Femur (tissue), 1 donor: ENCODE results near the gene SNCG.
"Not testable (repeated sequence)": the region's sequence is repeated elsewhere in the genome, so short reads cannot be mapped to it uniquely, and the experiment has no call there.

Source experiments
- DNase-seq: peaks from one replicate; pipeline ENCODE4 v3.0.0-alpha.2; 2017

The SNCG gene

DNA sequence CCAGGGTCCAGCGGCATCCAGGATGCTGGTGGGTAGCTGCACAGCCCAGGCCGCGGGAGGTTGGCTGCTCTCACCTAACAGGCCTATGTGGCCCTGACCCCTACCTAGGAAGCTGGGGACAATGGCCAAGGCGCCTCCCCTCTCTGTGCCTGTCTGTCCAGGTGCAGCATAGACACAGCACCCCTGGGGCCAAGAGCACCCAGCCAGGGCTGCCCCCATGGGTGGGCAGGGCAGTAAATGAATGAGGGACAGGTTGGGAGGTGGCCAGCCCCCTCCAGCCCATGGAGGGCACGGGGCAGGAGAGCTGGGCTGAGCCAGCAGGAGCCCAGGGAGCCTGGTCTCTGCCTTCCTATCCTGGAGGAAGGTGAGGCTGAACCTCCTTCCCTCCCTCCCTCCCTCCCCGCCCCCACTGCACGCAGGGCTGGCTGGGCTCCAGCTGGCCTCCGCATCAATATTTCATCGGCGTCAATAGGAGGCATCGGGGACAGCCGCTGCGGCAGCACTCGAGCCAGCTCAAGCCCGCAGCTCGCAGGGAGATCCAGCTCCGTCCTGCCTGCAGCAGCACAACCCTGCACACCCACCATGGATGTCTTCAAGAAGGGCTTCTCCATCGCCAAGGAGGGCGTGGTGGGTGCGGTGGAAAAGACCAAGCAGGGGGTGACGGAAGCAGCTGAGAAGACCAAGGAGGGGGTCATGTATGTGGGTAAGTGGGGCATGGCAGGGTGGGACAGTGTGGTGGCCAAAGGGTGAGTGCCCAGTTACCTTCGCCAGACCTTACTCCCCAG is at the start of gene SNCG:
Gene SNCG (plus strand): TSS at position 484 of the 785 bp plus-strand sequence. CDS start 99 bp downstream, at position 583.
- peak; percentile 61 for DNase-seq

- DNase-seq = no peak
These were observed 43.7 kb upstream of the SNCG start for GRCh38 chr10:86914734-86915133.

DNA sequence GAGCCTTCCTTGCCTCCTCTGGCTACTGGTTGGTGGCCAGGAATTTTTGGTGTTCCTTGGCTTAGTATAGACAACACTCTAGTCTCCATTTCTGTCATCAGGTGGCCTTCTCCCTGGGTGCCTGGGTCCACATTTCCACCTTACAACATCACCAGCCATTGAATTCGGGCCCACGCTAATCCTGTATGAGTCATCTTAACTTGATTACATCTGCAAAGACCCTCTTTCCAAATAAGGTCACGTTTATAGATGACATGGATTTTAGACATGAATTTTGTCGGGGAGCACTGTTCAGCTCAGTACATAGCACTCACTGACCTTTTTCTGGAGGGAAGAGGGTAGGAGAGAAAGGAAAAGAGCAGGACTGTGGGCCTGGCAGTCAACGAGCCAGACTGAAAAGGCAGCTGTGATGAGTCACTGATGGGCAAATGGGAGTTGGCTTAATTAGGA is 40.4 kb upstream of the SNCG start:
- no peak for DNase-seq

DNA sequence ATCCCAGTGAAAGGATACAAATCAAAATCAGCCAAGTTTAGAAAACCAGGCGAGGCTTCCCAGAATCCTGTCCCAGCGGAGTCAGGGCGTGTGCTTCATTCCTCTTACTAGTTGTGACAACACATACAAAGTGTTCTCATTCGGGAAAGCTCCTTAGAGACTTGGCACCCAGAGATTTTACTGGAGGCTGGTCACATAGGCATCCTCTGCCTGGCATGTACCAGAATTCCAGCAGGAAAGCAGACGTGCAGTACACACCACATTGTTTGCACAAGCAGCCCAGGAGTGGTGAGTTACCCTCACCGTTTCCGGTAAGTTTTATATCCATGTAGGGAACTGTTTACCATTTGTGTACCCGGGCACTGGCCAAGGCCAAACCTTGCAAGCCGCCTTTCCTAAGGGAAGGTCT is 35.8 kb upstream of the SNCG start:
- DNase-seq = no peak

GRCh38 chr10:86929468-86930380 is 28.7 kb upstream of the SNCG start:
- no peak for DNase-seq

- no peak for DNase-seq
These were observed 26.5 kb upstream of the SNCG start for GRCh38 chr10:86931872-86932271.

- DNase-seq = no peak
These were observed 25.7 kb upstream of the SNCG start for GRCh38 chr10:86932674-86933073.

- not testable (repeated sequence) for DNase-seq
These were observed 24.2 kb upstream of the SNCG start for GRCh38 chr10:86934162-86934711.

- no peak for DNase-seq
These were observed 21.5 kb upstream of the SNCG start for GRCh38 chr10:86936661-86937501.

- no peak for DNase-seq
These were observed 20.8 kb upstream of the SNCG start for GRCh38 chr10:86937502-86938154.

- no peak for DNase-seq
These were observed 20.1 kb upstream of the SNCG start for GRCh38 chr10:86938260-86938659.

DNA sequence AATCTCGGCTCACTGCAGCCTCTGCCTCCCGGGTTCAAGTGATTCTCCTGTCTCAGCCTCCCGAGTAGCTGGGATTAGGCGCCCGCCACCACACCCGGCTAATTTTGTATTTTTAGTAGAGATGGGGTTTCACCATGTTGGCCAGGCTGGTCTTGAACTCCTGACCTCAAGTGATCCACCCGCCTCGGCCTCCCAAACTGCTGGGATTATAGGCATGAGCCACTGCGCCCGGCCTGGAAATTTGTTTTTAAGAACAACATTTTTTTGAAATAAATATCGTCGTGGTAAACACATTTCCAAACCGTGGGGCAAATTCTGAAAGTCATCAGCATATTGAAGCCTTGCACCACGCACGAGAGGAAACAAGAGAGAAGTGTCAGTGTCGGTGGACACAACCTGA is 18.3 kb upstream of the SNCG start:
- DNase-seq = not testable (repeated sequence)

DNA sequence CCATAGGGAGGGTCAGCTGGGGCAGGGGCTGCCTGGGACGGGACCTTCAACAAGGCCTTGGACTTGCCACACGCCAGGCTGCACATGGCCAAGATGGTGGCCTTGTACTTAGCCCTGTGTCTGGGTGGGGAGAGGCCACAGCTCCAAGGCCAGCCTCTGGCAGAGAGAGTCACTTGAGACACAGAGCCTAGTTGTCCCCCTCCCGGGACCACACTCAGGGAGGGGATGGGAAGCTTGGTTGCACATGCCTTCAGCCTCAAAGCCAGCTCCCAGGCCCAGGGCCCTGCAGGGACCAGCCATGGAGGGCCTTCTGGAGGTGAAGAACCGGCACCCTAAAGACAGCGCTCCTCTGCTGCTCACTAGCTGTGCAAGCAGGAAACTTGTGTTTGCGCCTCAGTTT is 17.7 kb upstream of the SNCG start:
- no peak for DNase-seq

GRCh38 chr10:86941426-86941825 is 17.0 kb upstream of the SNCG start:
- DNase-seq = no peak

DNA sequence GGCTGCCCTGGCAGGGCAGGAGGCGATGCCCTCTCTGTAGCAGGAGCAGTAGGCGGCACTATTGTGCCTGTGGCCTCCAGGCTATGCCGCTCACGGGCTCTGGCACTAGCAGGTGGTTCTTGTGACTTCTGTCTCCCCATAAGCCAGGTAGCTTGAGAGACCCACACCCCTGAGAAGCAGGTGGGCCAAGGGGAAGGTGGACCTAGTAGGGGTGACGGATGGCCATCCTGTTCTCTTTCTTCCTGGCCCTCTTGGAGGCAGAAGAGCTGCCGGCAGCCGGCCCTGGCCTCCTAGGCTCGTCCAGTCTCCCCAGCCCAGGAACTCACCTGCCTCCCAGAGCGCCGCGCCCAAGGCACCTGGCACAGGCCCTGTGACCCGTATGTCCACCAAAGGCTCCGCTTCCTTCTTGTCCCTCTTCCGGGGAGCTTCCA is 16.4 kb upstream of the SNCG start:
- no peak for DNase-seq

- DNase-seq = no peak
These were observed 15.7 kb upstream of the SNCG start for GRCh38 chr10:86942441-86943315.

DNA sequence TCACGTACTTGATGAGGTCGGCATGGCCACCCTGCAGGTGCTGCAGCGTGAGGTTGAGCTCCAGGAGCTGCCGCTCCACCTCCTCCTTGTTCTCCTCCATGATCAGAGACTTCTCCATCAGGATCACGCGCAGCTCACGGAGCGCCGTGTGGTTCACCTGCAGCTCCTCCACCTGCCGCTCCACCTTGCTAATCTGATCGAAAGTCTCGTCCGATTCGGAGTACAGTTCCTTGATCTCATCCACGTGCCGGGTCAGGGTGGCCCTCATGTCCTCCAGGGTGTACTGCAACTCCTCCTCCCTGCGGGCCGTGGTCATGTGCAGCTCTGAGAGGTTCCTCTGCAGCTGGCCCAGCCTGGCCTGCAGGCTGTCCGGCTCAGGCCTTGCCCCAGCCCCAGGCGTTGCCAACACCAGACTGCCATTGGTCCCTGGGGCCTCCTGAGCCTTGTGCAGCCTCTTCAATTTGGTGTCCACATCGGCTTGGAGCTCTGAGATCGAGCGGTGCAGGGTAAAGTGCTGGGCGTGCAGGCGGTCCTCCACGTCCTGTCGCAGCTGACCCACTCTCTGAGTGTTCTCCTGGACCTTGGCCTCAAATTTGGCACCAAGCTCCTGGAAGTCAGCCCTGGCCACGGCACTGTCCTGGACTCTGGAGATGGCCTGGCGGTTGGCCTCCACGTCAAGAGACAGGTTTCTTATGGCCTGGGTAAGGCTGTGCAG is 14.9 kb upstream of the SNCG start:
- DNase-seq = no peak

DNA sequence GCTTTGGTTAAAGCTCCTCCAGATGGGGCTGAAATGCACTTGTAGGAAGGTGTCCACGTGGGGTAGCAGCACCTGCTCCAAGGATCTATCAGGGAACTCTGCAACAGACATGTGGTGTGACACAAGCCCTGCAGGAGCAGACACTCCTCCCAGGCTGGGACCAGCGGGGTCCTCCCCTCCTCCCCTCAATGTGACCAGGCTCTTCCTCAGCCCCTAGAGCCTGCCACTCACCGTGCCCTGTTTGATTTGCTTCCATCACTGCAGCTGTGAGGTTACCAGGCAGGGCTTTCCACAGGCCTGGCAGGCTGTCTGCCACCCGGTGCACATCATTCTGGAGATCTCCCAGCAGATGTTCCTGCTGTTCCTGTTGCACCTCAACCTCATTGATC is 14.4 kb upstream of the SNCG start:
- no peak for DNase-seq

GRCh38 chr10:86944471-86944870 is 13.9 kb upstream of the SNCG start:
- no peak for DNase-seq

DNA sequence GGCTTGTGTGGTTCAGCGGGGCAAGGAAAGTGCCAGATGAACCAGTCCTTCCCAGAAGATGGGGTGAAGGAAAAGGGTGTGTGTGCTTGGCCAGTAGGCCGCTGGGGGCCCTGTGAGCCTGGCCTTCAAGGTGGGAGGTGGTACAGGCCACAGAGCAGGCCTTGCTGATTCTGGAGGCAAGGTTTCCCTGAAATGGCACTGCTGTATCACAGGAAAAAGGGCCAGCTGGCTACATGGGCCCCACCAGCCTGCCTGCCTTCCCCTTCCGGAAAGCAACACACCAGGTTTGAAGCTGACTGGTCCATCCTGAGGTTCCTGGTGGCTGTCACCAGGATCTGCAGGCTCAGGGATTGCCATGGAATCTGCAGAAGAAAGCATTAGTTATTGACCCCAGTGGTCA is 13.5 kb upstream of the SNCG start:
- no peak for DNase-seq
